Small intestine (tissue), 7 donors: ENCODE data around the gene CACNA1S. TPM values are rescaled to one million over a fixed set of nuclear protein-coding genes. Genes with fewer than 3 reads are reported as not detected.
A peak's percentile ranks its signal among the peaks of the same experiment; 100 is the strongest.

Source experiments
- DNase-seq, 2 donors: peaks; one replicate each; pipeline versions ENCODE4 v3.0.0 to v3.0.0-alpha.2; 2013
- FAIRE-seq: peaks from 2 replicates; lab custom pipeline; 2012; peaks lifted over from hg19 to GRCh38; lab: Jason Lieb, UNC
- H3K27ac ChIP-seq, 3 donors: one replicate each; pipeline ENCODE4 v1.5.1; 2013; ENCODE audit warnings: low read length in 2 of 3, mild to moderate bottlenecking in 2 of 3, control low read depth in 1 of 3, inconsistent platforms in 1 of 3, low read depth in 1 of 3, moderate library complexity in 1 of 3
- H3K27me3 ChIP-seq, 3 donors: one replicate each; pipeline ENCODE4 v1.6.1; 2013; ENCODE audit warnings: low read length in 3 of 3, inconsistent platforms in 1 of 3; ENCODE audit not compliant: control insufficient read depth in 3 of 3, insufficient read depth in 3 of 3
- H3K36me3 ChIP-seq, 3 donors: one replicate each; pipeline ENCODE4 v1.6.1; 2013; ENCODE audit warnings: low read length in 3 of 3, inconsistent platforms in 1 of 3, low read depth in 1 of 3, mild to moderate bottlenecking in 1 of 3, moderate library complexity in 1 of 3; ENCODE audit not compliant: control insufficient read depth in 3 of 3, insufficient read depth in 2 of 3
- H3K4me1 ChIP-seq, 3 donors: one replicate each; pipeline ENCODE4 v1.6.1; 2013; ENCODE audit warnings: low read length in 2 of 3, inconsistent platforms in 1 of 3, low read depth in 1 of 3, mild to moderate bottlenecking in 1 of 3, moderate library complexity in 1 of 3; ENCODE audit not compliant: control insufficient read depth in 3 of 3, insufficient read depth in 2 of 3
- H3K4me3 ChIP-seq, 3 donors: one replicate each; pipeline ENCODE4 v1.5.1; 2013; ENCODE audit warnings: low read length in 3 of 3, control low read depth in 1 of 3, inconsistent platforms in 1 of 3, low read depth in 1 of 3, mild to moderate bottlenecking in 1 of 3, moderate library complexity in 1 of 3
- H3K9me3 ChIP-seq, 2 donors: one replicate each; pipeline ENCODE4 v1.6.1; 2013; ENCODE audit warnings: low read depth in 1 of 2, low read length in 1 of 2; ENCODE audit not compliant: control insufficient read depth in 2 of 2, insufficient read depth in 1 of 2
- WGBS, 3 donors: extraction: QIAGEN DNeasy Blood & Tissue Kit; methylation state at CpG; one replicate each; pipeline ENCODE4 v1.1.7; 2013; 5-methylcytosine and 5-hydroxymethylcytosine counted together
- polyA plus RNA-seq, 4 donors: library from polyadenylated mRNA; stranded (reverse) in 3 of 4; unstranded in 1 of 4; fragments of 200-250 nt in 3 of 4; fragments of 120-200 nt in 1 of 4; gene quantifications; one replicate each; pipeline versions ENCODE4 v1.2.1 to v1.2.3, GENCODE V29; 2013
- donor health status: healthy with polysubstance abuse.
- donor health status: control.
- donor health status: control.
- donor health status: Bipolar disorder and iron deficiency.
- donor health status: healthy.

Gene CACNA1S
- polyA plus RNA-seq, 4 donors, result 0.01 to 0.24 TPM; not detected in 2

GRCh38 chr1:201028461-201028889 is 83.8 kb downstream of the CACNA1S start:
- Histone ChIP-seq H3K27me3 (peaks cover 0 to 14% (median 0%) of the 10 kb centered on the region in 3 donors), H3K4me3 (no peak overlapping the region), H3K9me3 (no peaks in the 10 kb centered on the region), H3K4me1 (no peaks in the 10 kb centered on the region), H3K36me3 (no peaks in the 10 kb centered on the region), H3K27ac (peak overlapping the region in 2 of 3 donors; percentile 12 to 60)
- FAIRE-seq (no peak), DNase-seq (peak in 1 of 2 donors; percentile 98)
- WGBS, 3 donors, result 29 to 49% (median 37%) methylated on average over 7 of the region's 7 CpGs

- Histone ChIP-seq H3K27ac (no peak overlapping the region), H3K27me3 (peaks cover 0 to 27% (median 0%) of the 10 kb centered on the region in 3 donors), H3K4me1 (peaks cover 0 to 5% (median 4%) of the 10 kb centered on the region in 3 donors), H3K9me3 (no peaks in the 10 kb centered on the region), H3K36me3 (no peaks in the 10 kb centered on the region), H3K4me3 (no peak overlapping the region)
- 46 to 63% (median 48%) methylated on average over 3 of the region's 3 CpGs for WGBS, 3 donors
- DNase-seq, result no peak
- FAIRE-seq, result no peak
Measured at GRCh38 chr1:201026836-201027235, 85.4 kb downstream of the CACNA1S start.

DNA sequence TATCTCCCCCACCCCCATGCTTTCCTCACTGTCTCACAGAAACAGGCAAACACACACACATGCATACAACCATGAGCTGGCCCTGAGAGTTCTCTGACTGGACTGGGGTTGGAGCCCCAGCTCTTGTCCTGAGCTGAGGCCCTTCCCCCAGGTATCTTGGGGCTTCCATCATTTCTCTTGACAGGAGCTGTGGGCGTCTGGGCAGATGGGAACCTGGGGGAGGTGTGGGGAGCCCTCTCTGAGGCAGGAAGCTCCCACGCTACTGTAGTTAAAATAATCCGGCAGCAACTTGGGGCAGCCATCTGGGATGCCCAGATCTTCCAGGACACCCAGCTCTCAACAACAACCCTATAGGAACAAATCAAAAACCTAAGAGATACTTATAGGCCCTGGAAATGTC is 86.0 kb downstream of the CACNA1S start:
- WGBS, 3 donors, result 75 to 80% (median 80%) methylated on average over 3 of the region's 3 CpGs
- no peaks in the 10 kb centered on the region for H3K36me3 ChIP-seq
- H3K9me3 ChIP-seq, result no peaks in the 10 kb centered on the region
- no peak overlapping the region for H3K27ac ChIP-seq
- peaks cover 0 to 8% (median 5%) of the 10 kb centered on the region in 3 donors for H3K4me1 ChIP-seq
- peaks cover 0 to 29% (median 0%) of the 10 kb centered on the region in 3 donors for H3K27me3 ChIP-seq
- no peak for FAIRE-seq
- no peak overlapping the region for H3K4me3 ChIP-seq
- no peak for DNase-seq

DNA sequence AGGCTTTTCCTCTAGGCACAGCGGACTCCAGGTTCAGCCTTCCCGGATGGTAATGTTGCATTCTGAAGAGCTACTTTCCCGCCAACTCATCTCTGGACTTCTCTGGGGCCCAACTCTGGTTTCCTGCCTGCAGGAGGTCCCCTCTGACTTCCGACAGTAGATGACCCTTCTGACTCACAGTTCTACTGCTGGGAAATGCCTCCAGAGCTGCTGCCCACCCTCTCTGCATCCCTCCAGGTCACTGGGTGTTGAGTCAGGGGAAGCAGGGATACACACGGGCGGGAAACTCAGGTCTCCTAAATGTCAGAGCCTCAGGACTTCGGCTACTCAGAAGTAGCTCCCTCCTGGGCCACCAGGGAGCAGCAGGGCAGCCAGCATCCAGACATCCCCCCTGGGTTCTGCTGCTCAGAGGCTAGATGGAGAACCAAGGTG is 86.6 kb downstream of the CACNA1S start:
- H3K4me1 ChIP-seq, result peaks cover 1 to 14% (median 9%) of the 10 kb centered on the region in 3 donors
- FAIRE-seq, result no peak
- H3K27me3 ChIP-seq, result peaks cover 0 to 29% (median 0%) of the 10 kb centered on the region in 3 donors
- H3K9me3 ChIP-seq, result no peaks in the 10 kb centered on the region
- DNase-seq, result no peak
- H3K4me3 ChIP-seq, result no peak overlapping the region
- WGBS, 3 donors, result 56 to 76% (median 67%) methylated on average over 7 of the region's 7 CpGs
- no peaks in the 10 kb centered on the region for H3K36me3 ChIP-seq
- no peak overlapping the region for H3K27ac ChIP-seq

DNA sequence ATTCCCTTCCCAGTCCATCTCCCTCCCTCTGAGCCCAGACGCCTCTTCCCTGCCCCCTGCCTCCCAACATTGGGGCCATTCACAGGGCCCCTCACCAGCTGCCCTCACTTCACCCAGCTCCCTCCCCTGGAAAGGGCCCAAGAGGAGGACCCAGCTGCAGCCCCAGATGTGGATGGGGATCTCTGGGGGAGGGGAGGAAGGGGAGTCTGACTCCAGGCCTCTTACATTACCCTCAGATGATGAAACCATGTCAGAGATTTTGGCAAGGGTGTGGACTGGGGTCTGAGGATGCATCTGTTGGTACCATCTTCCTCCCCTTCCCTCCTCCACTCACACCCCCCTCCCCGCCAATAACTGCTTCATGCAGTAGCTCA is 87.6 kb downstream of the CACNA1S start:
- DNase-seq, result no peak
- 85 to 89% (median 89%) methylated on average over 2 of the region's 2 CpGs for WGBS, 3 donors

GRCh38 chr1:201023920-201024624 is 88.2 kb downstream of the CACNA1S start:
- Histone ChIP-seq H3K27me3 (peaks cover 0 to 29% (median 0%) of the 10 kb centered on the region in 3 donors), H3K4me1 (peaks cover 3 to 24% (median 23%) of the 10 kb centered on the region in 3 donors), H3K36me3 (no peaks in the 10 kb centered on the region), H3K4me3 (no peak overlapping the region), H3K27ac (no peak overlapping the region), H3K9me3 (no peaks in the 10 kb centered on the region)
- DNase-seq, result no peak
- WGBS, 3 donors, result 31 to 33% (median 32%) methylated on average over 17 of the region's 17 CpGs
- no peak for FAIRE-seq

More for the DNA sequence above, 87.6 kb downstream of the CACNA1S start:
- Histone ChIP-seq H3K36me3 (no peaks in the 10 kb centered on the region), H3K27ac (no peak overlapping the region), H3K27me3 (peaks cover 0 to 29% (median 0%) of the 10 kb centered on the region in 3 donors), H3K4me3 (no peak overlapping the region), H3K4me1 (peaks cover 2 to 23% (median 19%) of the 10 kb centered on the region in 3 donors), H3K9me3 (no peaks in the 10 kb centered on the region)
- no peak for FAIRE-seq

GRCh38 chr1:201023517-201023902 is 88.7 kb downstream of the CACNA1S start, which contains the start of gene KIF21B:
KIF21B (minus strand) TSS chr1:201023714; CDS start chr1:201023383, 331 bp downstream.
- no peaks in the 10 kb centered on the region for H3K36me3 ChIP-seq
- 0 to 1% (median 1%) methylated on average over 29 to 53 of the region's 53 CpGs for WGBS, 3 donors
- H3K4me1 ChIP-seq, result peaks cover 3 to 24% (median 23%) of the 10 kb centered on the region in 3 donors
- no peaks in the 10 kb centered on the region for H3K9me3 ChIP-seq
- peak within 1 kb of the TSS in 2 of 3 donors; percentile 62 to 81 for H3K27ac ChIP-seq
- H3K4me3 ChIP-seq, result peak within 1 kb of the TSS; percentile 30 to 85 (median 67)
- FAIRE-seq (no peak), DNase-seq (peak; percentile 82 to 88)
- peaks cover 0 to 29% (median 0%) of the 10 kb centered on the region in 3 donors for H3K27me3 ChIP-seq

DNA sequence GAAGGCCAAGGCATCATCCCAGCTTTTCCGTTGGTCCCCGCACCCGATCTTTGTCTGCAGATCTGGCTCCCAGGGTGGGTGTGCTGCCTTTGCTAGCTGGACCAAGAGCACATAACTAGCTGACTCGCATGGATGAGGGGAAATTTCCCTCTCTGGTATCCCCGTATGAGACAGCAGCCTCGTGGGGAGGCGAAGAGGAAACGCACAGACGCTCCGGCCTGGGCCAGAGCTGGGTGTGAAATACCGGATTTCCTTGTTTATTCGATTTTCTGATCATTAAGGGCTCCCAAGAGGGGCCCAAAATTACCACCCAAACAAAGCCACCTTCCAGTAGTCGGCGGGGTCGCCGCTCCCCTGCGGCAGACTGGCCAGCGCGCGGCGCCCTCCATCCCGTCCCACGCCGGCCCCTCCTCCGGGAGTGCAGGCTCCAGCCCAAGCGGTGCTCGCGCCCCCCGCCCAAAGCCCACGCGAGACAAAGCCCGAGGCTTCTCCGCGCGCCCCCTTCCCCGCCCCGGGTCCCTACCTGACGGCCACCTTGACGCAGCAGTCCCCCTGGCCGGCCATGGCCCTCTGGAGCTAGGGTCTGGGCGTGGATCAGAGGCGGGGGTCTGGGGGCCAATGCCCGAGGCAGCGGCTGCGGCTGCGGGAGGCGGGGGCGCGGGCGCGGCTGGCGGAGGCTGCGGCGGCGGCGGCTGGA is 89.3 kb downstream of the CACNA1S start:
- DNase-seq, result peak in 1 of 2 donors; percentile 21
- no peak for FAIRE-seq
- Histone ChIP-seq H3K4me1 (peaks cover 7 to 24% (median 24%) of the 10 kb centered on the region in 3 donors), H3K27me3 (peaks cover 0 to 29% (median 0%) of the 10 kb centered on the region in 3 donors), H3K36me3 (no peaks in the 10 kb centered on the region), H3K27ac (peak overlapping the region in 2 of 3 donors; percentile 62 to 81), H3K9me3 (no peaks in the 10 kb centered on the region), H3K4me3 (peak overlapping the region; percentile 30 to 85 (median 67))
- WGBS, 3 donors, result 4 to 6% (median 6%) methylated on average over 38 to 56 of the region's 56 CpGs
